Keratinocyte (primary cell): ENCODE data around the gene LRCH2.

ENCODE experiments used
- EZH2 ChIP-seq: IDR thresholded peaks from one replicate; pipeline ENCODE4 v1.6.1; 2012; ENCODE audit warnings: inconsistent platforms, mild to moderate bottlenecking, low read length, moderate library complexity
- TF ChIP-seq, protein P1 (sequence below), 3 experiments: IDR thresholded peaks in 1 of 3; conservative IDR thresholded peaks in 1 of 3; optimal IDR thresholded peaks in 1 of 3; 2 replicates in 2 of 3; 3 replicates in 1 of 3; pipeline versions ENCODE3 to v1.5.1; 2011; ENCODE audit warnings: low read length in 3 of 3, mild to moderate bottlenecking in 3 of 3, moderate library complexity in 2 of 3, control low read depth in 1 of 3, inconsistent platforms in 1 of 3; ENCODE audit not compliant: insufficient read depth in 2 of 3; ENCODE audit errors: extremely low read depth in 1 of 3

DNA sequence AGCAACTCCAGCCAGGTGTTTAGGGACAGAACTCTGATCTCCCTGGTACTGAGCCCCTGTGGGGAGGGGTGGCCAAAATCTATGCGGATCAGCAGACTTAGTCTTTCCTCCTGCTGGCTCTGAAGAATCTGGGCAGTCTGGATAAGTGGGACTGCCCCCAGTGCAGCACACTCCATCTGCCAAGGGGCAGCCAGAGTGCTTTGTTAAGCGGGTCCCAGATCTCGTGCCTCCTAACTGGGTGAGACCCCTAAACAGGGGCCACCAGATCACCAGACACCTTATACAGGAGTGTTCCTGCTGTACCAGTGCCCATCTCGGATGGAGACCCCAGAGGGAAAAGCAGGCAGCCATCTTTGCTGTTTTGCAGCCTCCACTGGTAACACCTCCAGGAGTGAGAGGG is 135.0 kb downstream of the LRCH2 start:
- TF ChIP-seq, protein P1, sequence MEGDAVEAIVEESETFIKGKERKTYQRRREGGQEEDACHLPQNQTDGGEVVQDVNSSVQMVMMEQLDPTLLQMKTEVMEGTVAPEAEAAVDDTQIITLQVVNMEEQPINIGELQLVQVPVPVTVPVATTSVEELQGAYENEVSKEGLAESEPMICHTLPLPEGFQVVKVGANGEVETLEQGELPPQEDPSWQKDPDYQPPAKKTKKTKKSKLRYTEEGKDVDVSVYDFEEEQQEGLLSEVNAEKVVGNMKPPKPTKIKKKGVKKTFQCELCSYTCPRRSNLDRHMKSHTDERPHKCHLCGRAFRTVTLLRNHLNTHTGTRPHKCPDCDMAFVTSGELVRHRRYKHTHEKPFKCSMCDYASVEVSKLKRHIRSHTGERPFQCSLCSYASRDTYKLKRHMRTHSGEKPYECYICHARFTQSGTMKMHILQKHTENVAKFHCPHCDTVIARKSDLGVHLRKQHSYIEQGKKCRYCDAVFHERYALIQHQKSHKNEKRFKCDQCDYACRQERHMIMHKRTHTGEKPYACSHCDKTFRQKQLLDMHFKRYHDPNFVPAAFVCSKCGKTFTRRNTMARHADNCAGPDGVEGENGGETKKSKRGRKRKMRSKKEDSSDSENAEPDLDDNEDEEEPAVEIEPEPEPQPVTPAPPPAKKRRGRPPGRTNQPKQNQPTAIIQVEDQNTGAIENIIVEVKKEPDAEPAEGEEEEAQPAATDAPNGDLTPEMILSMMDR (optimal IDR thresholded peaks at IDR 0.05 in 1 of 3, IDR thresholded peaks at IDR 0.05 in 1 of 3, conservative IDR thresholded peaks at IDR 0.05 in 1 of 3; ENCODE audit: extremely low read depth in 1 of 3, insufficient read depth in 2 of 3, low read length in 3 of 3), result no peak
- TF ChIP-seq EZH2, result no peak
